HG03280 (cell line): ENCODE data around the gene EVC2.

Source experiments
- ATAC-seq: cut with Tn5 transposase; IDR thresholded peaks from one replicate; pipeline ENCODE4 v1.9.1; 2021; ENCODE audit warnings: mild to moderate bottlenecking, moderate library complexity; ENCODE audit not compliant: unreplicated experiment

EVC2 gene

DNA sequence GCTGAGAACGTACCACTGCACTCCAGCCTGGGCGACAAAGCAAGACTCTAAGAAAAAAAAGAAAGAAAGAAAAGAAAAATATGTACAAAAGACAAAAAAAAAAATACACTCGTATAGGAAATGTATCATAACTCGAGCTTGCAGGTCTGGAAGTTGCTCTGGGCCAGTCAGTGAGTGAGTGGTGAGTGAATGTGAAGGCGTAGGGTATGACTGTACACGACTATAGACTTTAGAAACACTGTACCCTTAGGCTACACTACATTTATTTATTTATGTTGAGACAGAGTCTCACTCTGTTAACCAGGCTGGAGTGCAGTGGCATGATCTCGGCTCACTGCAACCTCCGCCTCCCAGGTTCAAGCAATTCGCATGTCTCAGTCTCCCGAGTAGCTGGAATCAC lies 29.4 kb downstream of the EVC2 start:
- ATAC-seq: no peak

DNA sequence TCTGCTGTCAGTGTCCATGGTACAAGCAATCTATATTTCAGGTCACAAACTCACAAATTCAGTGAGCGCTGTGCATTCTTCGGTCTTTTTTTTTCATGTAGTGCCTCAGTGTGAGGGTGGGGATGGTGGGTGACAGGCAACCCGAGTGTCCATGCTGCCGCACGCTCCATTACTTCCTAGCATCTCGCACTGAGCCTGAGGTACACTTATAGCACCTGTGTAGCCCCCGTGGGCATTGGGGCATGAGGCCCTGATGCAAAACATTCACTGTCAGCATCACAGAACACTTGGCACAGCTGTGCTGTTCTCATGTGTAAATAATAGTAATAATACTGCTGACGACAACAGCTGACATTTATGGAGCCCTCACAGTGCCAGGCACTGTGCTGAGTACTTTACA lies 31.6 kb downstream of the EVC2 start:
- ATAC-seq: no peak

DNA sequence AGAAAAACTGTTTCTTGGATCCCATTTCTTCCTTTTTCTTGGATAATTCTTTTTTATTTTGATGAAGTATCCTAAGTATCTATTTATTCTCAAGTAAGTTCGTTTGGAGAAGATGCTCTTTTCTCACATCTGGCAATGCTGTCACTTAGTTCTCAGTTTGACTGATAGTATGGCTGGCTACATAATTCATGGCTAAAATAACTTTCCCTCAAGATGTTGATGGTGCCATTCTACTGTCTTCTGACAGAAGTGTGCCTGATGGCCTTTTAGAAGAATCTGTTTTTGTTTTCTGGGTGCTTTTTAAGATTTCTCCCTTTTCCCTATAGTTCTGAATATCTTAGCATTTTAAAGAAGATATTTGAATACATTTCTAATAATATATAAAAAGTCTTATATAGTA lies 41.6 kb downstream of the EVC2 start:
- ATAC-seq: no peak

DNA sequence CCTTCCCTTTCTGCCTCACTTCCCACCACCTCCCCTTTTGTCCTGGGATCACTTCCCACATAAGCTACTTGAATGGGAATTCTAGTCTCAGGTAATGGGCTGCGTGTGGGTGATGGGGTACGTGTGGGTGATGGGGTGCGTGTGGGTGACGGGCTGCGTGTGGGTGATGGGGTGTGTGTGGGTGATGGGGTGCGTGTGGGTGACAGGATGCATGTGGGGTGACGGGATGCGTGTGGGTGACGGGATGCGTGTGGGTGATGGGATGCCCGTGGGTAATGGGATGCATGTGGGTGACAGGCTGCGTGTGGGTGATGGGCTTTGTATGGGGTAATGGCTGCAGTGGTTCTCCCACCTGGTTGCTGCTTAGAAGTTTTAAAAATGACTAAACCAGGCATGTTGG lies 43.6 kb downstream of the EVC2 start:
- no peak for ATAC-seq

DNA sequence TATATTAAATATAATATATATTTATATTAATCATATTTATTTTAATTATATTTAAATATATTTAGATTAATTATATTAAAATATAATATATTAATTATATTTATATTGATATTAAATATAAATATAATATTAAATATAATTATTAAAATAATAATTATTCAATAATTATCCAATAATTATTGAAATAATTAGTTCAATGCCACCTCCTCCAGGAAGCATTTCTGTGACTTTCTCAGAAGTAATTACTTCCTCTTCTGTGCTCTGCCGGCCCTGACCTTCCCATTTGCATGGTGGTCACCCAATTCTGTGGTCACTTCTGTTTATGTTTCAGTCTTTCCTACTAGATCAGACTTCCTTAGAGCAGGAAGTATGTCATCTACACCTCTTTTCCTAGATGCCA lies 45.8 kb downstream of the EVC2 start:
- no peak for ATAC-seq

DNA sequence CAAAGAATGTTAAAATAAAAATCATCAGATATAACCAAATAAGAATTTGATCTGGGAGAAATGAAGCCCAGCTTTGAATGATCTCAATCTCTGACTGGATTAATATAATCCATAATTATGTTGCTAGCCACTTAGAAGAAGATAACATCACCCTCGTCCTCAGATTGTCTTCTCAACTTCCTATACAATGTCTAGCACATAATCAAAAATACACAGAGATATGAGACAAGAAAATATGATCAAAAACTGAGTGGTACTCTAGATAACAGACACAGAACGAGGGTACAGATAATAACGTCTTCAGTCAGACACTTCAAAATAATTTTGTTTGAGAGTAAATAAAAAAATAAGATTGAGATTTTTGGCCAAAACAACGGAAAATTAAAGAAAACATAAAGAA lies 47.1 kb downstream of the EVC2 start:
- ATAC-seq: no peak

DNA sequence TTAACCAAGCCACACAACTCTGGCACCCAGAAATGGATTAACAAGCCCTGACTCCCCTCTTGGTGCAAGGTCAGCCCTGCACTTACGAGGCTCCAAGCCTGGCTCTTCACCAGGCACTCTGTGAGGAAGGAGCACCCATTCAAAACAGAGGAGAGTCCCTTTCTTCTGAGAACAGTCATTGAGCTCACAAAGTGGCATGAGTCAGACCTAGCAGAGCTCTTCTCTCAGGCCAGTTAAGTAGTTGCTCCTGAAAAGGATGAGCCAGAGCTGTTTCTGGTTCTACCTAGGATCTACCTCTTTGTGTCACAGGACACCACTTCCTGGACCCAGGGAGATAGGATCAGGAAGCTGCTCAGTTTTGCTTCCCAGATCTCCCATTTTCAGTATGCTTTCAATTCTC lies 48.2 kb downstream of the EVC2 start:
- no peak for ATAC-seq

DNA sequence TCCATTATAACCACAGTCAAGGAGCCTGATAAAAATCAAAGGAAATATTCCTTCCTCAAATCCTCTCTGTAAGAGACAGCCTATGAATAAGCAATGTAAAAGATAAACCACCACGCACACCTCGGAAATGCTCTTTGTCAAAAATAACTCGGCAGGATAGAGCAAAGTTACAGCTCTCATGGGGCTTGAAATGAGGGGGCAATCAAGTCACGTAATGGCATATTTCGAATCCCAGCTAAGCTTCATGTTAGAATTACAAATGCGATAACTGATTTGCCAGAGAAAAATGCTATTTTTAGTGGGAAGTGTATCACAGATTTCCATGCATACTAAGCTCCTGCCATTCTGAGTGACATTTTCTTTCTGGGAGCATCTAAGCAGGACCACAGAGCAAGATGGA lies 49.4 kb downstream of the EVC2 start:
- no peak for ATAC-seq

DNA sequence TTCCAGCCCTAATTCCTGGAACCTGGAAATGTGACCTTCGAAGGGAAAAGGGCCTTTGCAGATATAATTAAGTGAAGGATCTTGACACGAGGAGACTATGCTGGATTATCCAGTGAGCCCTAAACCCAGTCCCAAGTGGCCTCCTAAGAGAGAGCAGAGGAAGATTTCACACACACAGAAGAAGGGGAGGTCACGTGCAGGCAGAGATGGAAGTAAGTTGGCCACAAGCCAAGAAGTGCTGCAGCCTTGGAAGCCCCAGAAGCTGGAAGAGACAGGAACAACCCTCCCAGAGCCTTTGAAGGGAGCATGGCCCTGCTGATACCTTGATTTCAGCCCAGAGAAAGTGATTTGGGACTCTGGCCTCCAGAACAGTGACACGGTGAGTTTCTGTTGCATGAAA lies 51.9 kb downstream of the EVC2 start:
- ATAC-seq: no peak

DNA sequence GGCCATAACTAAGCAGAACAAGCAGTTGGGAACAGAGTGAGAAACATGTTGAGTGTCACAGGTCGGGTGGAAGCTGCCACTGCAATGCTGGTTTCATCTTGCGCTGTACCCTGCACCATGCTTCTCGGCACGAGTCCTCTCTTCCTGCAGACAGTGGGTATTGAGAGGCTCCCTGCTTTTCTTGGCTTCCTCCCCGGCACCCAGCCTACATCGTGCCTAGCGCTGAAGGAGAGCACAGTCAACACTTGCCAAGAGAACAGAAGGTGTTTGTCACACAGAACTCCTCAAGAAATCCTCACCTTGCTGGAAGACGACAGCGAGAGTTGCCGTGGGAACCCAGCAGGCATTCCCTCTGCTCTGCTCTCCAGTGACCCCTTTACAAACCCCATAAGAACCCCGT lies 53.6 kb downstream of the EVC2 start:
- no peak for ATAC-seq

DNA sequence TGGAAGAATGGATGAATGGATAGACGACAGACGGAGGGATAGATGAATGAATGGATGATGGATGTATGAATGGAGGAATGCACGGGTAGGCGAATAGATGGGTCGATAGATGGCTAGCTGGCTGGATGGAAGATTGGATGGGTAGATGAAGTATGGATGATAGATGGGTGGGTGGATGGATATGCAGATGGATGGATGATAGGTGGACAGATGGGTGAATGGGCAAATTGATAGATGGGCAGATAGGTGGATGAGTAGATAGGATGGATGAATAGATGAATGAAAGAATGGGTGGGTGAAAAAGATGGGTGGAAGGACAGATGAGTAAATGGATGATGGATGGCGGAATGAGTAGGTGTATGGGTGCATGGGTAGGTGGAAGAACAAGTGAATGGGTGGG lies 57.3 kb downstream of the EVC2 start:
- no peak for ATAC-seq

DNA sequence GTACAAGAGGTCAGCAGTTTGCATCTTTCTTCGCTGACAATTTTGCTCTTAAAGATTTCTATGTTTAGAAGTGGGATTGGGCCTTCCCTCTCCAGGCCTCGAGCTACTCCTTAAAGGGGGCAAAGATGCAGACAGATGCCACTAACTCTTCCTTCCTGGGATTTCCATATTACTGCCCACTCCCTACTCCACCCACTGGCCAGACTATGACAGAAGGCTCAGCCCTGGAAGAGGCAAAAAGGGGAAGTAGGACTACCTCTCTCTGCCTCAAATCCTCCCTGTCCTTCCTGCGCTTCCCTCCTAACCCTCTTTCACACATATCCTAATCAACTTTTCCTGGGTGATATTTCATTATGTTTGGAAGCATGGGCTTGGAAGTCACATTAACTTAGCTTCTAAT lies 58.3 kb downstream of the EVC2 start:
- no peak for ATAC-seq

DNA sequence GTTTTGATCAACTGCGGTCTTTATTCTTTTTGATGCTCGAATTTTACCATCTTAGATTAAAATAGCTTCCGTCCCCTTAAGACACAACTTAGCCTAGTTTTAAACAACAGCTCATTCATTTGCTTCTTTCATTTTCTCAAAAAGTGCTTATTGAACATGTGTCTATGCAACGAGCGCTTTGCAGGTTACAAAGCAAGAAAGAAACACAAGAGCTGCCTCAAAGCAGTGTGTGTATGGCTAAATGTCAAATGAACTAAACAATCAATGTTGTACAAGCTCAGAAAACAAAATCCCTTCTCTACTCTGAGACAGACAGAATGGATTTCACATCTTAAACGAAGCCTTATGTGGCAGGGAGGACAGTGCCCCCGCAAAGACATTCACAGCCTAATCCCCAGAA lies 61.0 kb downstream of the EVC2 start:
- ATAC-seq: no peak

DNA sequence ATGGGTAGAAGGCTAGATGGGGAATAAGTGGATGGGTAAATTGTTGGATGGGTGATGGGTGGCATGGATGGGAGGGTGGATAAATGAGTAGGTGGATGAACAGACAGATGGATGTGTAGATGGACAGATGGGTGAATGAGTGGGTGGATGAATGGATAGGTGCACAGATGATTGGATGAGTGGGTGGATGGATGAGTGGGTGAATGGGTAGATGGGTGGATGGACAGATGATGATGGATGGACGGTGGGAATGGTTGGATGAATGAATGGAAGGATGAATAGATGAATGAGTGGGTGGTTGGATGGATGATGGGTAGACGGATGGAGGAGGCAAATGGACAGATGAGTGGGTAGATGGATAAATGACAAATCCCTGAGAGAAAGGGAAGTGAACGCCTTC lies 68.3 kb downstream of the EVC2 start:
- no peak for ATAC-seq

DNA sequence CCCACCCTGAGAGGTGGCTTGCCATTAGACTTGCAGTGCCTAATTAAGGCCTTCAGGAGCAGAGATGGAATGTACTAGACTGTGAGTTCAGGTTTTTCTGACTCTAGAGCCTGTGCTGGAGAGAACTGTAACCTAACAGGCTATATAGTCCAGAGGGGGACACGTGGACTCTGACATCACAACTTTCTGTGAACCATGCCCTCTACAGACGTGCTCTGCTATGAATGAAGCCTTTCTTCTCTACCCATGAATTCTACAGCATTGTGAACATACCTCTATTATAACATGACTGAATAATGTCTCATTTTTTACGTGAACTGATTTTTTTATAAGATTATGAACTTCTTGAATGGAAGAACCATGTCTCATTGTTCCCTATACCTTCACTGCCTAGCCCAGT lies 68.8 kb downstream of the EVC2 start:
- no peak for ATAC-seq

DNA sequence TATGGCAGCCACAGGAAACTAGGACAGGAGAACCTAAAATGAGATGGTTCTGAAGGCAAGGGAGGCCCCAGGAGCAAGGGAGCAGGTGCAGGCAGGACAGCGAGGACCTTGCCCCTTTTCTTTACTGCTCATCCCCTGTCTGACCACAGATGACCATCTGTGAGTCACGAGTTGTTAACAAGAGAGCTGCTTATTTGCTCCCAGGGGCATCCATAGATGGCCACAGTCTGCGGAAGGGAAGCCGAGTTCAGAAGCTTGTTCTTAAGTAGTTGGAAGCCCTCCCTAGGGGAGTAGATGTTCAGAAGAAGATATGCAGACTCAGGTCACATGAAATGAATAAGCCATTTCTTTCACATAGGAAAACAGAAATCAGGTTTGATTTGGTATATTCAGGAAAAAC lies 69.4 kb downstream of the EVC2 start:
- no peak for ATAC-seq

DNA sequence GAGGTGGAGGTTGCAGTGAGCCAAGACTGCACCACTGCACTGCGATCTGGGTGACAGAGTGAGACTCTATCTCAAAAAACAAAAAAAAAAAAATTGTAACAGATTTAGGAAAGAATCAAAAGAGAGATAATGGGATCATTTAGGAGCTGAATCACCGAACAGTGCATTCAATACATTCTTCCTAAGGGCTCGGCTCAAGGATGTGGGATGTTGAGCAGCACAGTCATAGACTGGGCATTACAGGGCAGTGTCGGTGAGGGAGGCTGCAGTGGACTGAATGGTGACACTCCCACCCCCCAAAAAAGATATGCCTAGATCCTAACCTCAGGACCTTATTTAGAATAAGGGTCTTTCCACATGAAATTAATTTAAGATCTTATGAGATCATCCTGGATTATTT lies 70.0 kb downstream of the EVC2 start:
- no peak for ATAC-seq

DNA sequence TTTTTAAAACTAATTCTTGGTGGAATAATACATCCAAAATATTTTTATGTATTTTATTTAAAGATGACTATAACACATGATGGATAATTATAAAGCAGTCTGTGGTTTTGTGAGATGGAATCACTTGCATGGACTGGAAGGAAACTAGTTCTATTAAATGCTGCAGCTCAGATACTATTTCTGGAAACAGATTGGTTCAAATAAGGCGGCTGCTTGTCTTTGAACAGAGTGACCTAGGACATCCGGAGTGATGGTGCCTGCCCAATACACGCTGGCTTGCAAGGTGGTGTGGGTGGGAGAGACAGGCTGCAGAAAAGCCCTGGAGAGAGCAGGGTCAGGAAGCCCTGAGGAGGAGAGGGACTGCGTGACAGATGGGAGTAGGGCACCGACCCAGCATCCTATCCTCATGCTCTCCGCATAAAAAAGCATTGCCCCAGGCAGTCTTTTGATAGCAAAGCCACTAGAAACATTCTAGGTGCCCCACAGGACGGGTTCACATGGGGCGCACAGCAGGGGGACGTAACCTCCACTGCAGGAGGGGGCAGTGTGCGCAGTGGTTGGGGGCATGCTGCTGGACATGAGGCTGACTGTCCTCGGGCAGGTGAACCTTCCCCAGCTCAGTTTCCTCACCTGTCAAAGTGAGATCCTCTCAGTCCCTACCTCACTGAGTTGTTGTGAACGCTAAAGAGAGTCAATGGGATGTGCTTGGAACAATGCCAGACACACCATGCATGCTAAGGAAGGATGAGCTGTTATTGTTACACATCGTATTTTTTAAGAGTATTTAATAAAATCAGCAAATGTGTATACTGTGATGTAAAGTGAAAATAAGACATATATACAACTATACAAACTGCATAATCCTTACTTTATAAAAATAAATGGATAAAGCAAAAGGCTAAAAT lies 71.3 kb downstream of the EVC2 start:
- no peak for ATAC-seq

DNA sequence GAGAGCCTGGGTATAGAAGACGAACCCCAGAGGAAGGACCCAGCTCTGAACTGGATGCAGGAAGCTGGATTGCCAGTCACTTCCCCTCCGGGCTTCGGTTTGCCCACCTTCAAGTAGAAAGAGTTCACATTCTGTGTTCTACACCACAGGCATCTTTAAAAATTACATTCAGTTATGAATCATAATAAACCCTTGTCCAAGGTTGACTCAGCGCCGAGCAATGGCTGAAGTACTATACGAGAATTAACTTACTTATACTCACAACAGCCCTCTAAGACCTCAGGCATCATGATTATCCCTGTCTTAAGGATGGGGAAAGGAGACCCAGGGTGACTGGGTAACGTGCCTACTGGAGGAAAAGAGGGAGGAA lies 72.5 kb downstream of the EVC2 start:
- no peak for ATAC-seq

DNA sequence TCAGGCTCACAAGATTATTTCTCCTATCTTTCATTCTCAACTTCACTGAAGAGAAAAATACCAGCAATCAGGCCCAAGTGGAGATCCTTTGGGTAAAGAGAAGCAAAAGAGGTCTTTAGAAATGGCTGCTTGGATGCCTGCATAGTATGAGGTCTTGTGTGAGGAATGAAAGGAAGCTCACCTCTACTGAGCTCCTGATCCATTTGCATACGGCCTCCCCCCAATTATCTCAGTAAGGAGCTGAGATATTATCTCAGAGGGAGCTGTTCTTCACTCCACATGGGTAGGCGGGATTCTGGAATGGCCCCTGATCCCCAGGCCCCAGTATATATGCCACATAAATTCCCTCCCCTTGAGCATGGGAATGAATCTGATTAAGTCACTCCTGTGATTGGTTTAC lies 75.8 kb downstream of the EVC2 start:
- no peak for ATAC-seq

DNA sequence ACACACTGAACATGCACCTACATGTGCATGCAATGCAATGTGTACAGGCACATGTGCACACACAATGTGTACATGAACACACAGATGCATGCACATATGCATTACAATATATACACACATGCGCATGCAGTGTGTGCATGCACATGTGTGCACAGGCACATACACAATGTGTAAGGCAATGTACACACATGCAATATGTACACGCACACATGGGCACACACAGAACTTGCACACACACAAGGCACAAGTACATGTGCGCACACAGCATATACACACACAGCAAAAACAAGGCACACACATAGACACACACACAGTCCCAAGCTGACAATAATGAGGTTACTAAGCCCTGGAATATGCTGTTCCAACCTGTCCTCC lies 76.3 kb downstream of the EVC2 start:
- no peak for ATAC-seq

DNA sequence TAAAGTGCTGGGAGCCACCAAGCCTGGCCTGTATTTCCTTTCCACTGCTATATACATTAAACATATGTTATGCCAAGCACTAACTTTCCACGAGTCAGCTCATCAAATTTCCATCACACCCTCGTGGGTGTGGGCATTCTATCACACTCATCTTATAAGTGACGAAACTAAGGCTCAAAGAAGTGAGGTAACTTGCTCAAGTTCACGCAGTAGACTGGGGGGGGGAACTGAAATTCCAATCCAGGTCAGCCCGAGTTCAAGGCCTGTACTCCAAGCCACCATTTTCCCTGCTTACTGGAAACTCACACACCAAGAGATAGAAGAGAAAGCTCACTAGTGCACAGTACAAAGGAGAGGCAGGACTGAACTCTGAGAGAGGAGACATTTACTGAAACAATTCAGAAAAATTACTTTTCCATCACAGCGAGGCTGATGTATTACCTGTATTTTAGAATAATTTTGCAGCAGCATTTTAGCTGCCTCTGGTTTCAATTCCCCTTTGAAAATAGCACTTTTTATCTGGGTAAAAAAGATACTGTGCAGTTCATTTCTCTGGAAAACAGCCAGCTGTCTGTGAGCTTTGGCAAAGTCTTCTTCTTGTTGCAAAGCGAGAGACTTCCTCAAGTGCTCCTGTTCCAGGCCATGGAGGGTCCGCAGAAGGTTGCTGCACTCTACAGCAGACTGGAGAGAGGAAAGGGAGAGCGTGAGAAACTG lies 76.8 kb downstream of the EVC2 start:
- no peak for ATAC-seq

DNA sequence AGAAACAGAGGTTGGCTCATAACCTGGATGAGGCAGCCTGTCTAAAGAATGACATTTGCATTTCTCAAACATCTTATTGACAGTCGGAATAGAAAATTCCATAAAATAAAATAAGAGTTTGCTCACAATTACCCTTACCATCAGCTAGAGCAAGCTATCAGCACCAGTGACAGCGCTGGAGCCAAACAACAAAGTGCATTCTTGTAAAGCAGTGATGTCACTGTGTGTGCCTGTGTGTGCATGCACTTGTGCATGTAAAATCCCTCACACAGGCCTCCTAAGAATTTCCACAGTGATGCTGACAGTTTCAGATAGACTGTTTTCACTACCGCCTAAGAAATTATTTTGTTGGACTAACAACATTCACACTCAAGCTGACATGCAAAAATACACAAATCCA lies 77.6 kb downstream of the EVC2 start:
- ATAC-seq: no peak
